GM23248 (cell line): Measurements from ENCODE around the gene OSBPL6.

Source experiments
- EZH2 ChIP-seq: fragments of 200-600 bp; sonication (generic); IDR thresholded peaks from 2 replicates; pipeline ENCODE4 v1.6.1; 2018; ENCODE audit warnings: antibody characterized with exemption, mild to moderate bottlenecking; ENCODE audit not compliant: insufficient read depth, poor library complexity, severe bottlenecking
- EZH2phosphoT487 ChIP-seq: fragments of 200-600 bp; sonication (generic); IDR thresholded peaks from 2 replicates; pipeline ENCODE4 v1.6.1; 2018; ENCODE audit warnings: antibody characterized with exemption, moderate library complexity, mild to moderate bottlenecking, low read depth; ENCODE audit not compliant: insufficient read depth

DNA sequence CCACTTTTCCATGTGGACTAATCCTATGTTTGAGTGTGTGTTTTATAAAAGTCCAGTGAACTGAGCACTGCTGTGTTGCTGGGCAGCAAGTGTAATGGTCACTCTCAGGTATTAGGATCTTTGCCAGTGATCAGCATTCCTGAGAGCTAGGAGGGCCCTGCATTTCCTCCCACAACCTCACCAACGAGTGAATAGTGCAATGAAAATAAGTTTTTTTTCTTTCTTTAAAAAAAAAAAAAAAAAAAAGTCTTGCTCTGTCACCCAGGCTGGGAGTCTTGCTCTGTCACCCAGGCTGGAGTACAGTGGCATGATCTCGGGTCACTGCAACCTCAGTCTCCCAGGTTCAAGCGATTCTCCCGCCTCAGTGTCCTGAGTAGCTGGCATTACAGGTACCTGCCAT is 6.5 kb upstream of the OSBPL6 start:
- TF ChIP-seq EZH2phosphoT487 = no peak
- TF ChIP-seq EZH2 = no peak
